Fibroblast of lung (primary cell): ENCODE data around the gene PLEKHM2. TPM values are rescaled to one million over a fixed set of nuclear protein-coding genes. Genes with fewer than 3 reads are reported as not detected.

ENCODE experiments used
- DNase-seq, 2 donors: peaks; one replicate each; pipeline versions ENCODE4 v3.0.0 to v3.0.0-alpha.2; 2010; ENCODE audit warnings: low read depth in 2 of 2
- H2AFZ ChIP-seq: 2 replicates; pipeline ENCODE4 v1.5.1; 2012; ENCODE audit warnings: low read length, control low read depth, inconsistent platforms
- H3K27ac ChIP-seq: 2 replicates; pipeline ENCODE4 v1.5.1; 2011; ENCODE audit warnings: low read length, control low read depth; ENCODE audit not compliant: insufficient read depth
- H3K27me3 ChIP-seq: 2 replicates; pipeline ENCODE4 v1.5.1; 2011; ENCODE audit warnings: mild to moderate bottlenecking, low read length; ENCODE audit not compliant: control insufficient read depth, insufficient read depth
- H3K36me3 ChIP-seq: 2 replicates; pipeline ENCODE4 v1.5.1; 2011; ENCODE audit warnings: low read length; ENCODE audit not compliant: control insufficient read depth, insufficient read depth
- H3K4me1 ChIP-seq: 2 replicates; pipeline ENCODE4 v1.5.1; 2011; ENCODE audit warnings: low read length; ENCODE audit not compliant: control insufficient read depth, insufficient read depth; ENCODE audit errors: extremely low read depth
- H3K4me2 ChIP-seq: 2 replicates; pipeline ENCODE4 v1.5.1; 2011; ENCODE audit warnings: low read length, control low read depth; ENCODE audit not compliant: insufficient read depth; ENCODE audit errors: extremely low read depth
- H3K4me3 ChIP-seq, 4 experiments: fragments of 200-600 bp in 1 of 4; sonication (generic) in 1 of 4; replicated peaks in 1 of 4; 2 replicates each; pipeline ENCODE4 v1.5.1; 2011 to 2016; ENCODE audit warnings: low read length in 4 of 4, low read depth in 3 of 4, mild to moderate bottlenecking in 3 of 4, control low read depth in 2 of 4, inconsistent platforms in 1 of 4, mixed read lengths in 1 of 4; ENCODE audit not compliant: insufficient read depth in 1 of 4; ENCODE audit errors: control extremely low read depth in 1 of 4
- H3K79me2 ChIP-seq: 2 replicates; pipeline ENCODE4 v1.5.1; 2012; ENCODE audit warnings: mild to moderate bottlenecking, low read length, inconsistent platforms; ENCODE audit not compliant: control insufficient read depth, insufficient read depth
- H3K9ac ChIP-seq: 2 replicates; pipeline ENCODE4 v1.5.1; 2011; ENCODE audit warnings: mild to moderate bottlenecking, low read length, control low read depth; ENCODE audit not compliant: insufficient read depth
- H3K9me3 ChIP-seq: 2 replicates; pipeline ENCODE4 v1.5.1; 2012; ENCODE audit warnings: low read depth, low read length; ENCODE audit not compliant: control insufficient read depth, insufficient read depth
- H4K20me1 ChIP-seq: 2 replicates; pipeline ENCODE4 v1.5.1; 2011; ENCODE audit warnings: low read length; ENCODE audit not compliant: control insufficient read depth, insufficient read depth; ENCODE audit errors: extremely low read depth
- CTCF ChIP-seq, 2 donors: IDR thresholded peaks in 1 of 2; conservative IDR thresholded peaks in 1 of 2; 1 replicate in 1 of 2; 2 replicates in 1 of 2; pipeline ENCODE4 v1.5.1; 2011 to 2012; ENCODE audit warnings: low read length in 2 of 2, control low read depth in 1 of 2, inconsistent platforms in 1 of 2, low read depth in 1 of 2, mild to moderate bottlenecking in 1 of 2
- EZH2 ChIP-seq: IDR thresholded peaks from 2 replicates; pipeline ENCODE4 v1.5.1; 2012; ENCODE audit warnings: low read length, control low read depth, mild to moderate bottlenecking; ENCODE audit errors: missing control alignments
- polyA plus RNA-seq, 2 donors: library from polyadenylated mRNA; depleted of rRNA in 1 of 2; stranded (reverse) in 1 of 2; unstranded in 1 of 2; fragments of >200 nt; gene quantifications; 2 replicates each; pipeline ENCODE4 v1.2.1, GENCODE V29; 2011 to 2012; ENCODE audit warnings: missing spikeins in 1 of 2
- total RNA-seq: library from RNA; depleted of rRNA; stranded (reverse); fragments of >200 nt; gene quantifications from 2 replicates; pipeline ENCODE4 v1.2.1, GENCODE V29; 2014

Gene PLEKHM2
- total and polyA plus RNA-seq, 2 donors (not counting 1 experiment from before 2014, with no cell fraction given): 27.3 to 94.6 TPM

DNA sequence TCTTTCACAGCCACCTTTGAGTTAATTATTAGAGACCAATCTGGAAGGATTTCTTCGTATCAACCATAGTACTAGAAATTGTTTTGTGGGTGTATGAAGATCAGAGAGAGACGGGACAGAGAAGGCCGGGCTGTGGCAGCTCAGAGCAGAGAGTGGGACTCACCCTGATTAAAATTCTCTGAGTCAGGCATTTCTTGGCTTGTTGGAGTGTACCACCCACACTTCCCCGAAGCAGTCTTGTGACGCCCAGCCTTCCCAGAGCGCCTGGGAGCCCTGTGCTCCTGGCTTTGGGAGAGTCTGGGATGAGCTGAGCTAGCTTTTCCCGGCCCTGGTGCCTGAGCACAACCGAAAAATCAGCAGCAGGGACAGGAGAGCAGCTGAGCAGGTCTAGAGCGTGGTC, 19.4 kb downstream of the PLEKHM2 start:
- no peaks in the 10 kb centered on the region for H4K20me1 ChIP-seq
- H3K9me3 ChIP-seq: no peaks in the 10 kb centered on the region
- H3K79me2 ChIP-seq: peaks cover 52% of the 10 kb centered on the region
- no peak overlapping the region for H2AFZ ChIP-seq
- DNase-seq: peak; percentile 94 to 95
- H3K9ac ChIP-seq: peak overlapping the region; percentile 58
- peak overlapping the region; percentile 96 for H3K27ac ChIP-seq
- no peaks in the 10 kb centered on the region for H3K27me3 ChIP-seq
- H3K4me2 ChIP-seq: peak overlapping the region; percentile 85
- peak overlapping the region in 3 of 4 experiments; percentile 10 to 23 (median 19) for H3K4me3 ChIP-seq
- TF ChIP-seq EZH2 (no peak), CTCF (conservative IDR thresholded peaks at IDR 0.05 in 1 of 2, IDR thresholded peaks at IDR 0.05 in 1 of 2; ENCODE audit: low read depth in 1 of 2, low read length in 2 of 2) (no peak)
- H3K4me1 ChIP-seq: peaks cover 13% of the 10 kb centered on the region
- H3K36me3 ChIP-seq: peaks cover 4% of the 10 kb centered on the region

GRCh38 chr1:15704526-15705183, 20.5 kb downstream of the PLEKHM2 start:
- Histone ChIP-seq H3K9me3 (no peaks in the 10 kb centered on the region), H3K27me3 (no peaks in the 10 kb centered on the region), H3K27ac (peak overlapping the region; percentile 96), H2AFZ (no peak overlapping the region), H3K79me2 (peaks cover 53% of the 10 kb centered on the region), H3K36me3 (peaks cover 4% of the 10 kb centered on the region), H3K4me2 (no peak overlapping the region), H3K4me1 (peaks cover 13% of the 10 kb centered on the region), H3K9ac (no peak overlapping the region), H4K20me1 (no peaks in the 10 kb centered on the region), H3K4me3 (no peak overlapping the region)
- TF ChIP-seq EZH2: no peak
- no peak for TF ChIP-seq CTCF (conservative IDR thresholded peaks at IDR 0.05 in 1 of 2, IDR thresholded peaks at IDR 0.05 in 1 of 2; ENCODE audit: low read depth in 1 of 2, low read length in 2 of 2)
- peak in 1 of 2 donors; percentile 35 for DNase-seq

DNA sequence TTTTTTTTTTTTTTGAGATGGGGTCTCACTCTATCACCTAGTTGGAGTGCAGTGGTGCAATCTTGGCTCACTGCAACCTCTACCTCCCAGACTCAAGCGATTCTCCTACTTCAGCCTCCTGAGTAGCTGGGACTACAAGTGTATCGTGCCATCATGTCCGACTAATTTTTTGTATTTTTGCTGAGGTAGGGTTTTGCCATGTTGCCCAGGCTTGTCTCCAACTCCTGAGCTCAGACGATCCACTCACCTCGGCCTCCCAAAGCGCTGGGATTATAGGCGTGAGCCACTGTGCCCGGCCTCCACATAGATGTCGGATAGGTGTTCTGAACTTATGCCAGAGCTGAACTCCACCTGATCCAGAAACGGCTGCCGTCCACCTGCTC, 21.1 kb downstream of the PLEKHM2 start:
- Histone ChIP-seq H3K9me3 (no peaks in the 10 kb centered on the region), H3K9ac (no peak overlapping the region), H2AFZ (no peak overlapping the region), H3K27me3 (no peaks in the 10 kb centered on the region), H3K79me2 (peaks cover 48% of the 10 kb centered on the region), H3K27ac (no peak overlapping the region), H3K4me3 (no peak overlapping the region), H3K4me2 (no peak overlapping the region), H3K4me1 (peaks cover 12% of the 10 kb centered on the region), H3K36me3 (peaks cover 4% of the 10 kb centered on the region), H4K20me1 (no peaks in the 10 kb centered on the region)
- no peak for TF ChIP-seq EZH2
- no peak for TF ChIP-seq CTCF (conservative IDR thresholded peaks at IDR 0.05 in 1 of 2, IDR thresholded peaks at IDR 0.05 in 1 of 2; ENCODE audit: low read depth in 1 of 2, low read length in 2 of 2)
- DNase-seq: no peak
